NCI-H1694 treated with DMSO at 0.1 percent for 48 hours (cell line): ENCODE data around the gene SYT14.
"Not testable (repeated sequence)": the region's sequence is repeated elsewhere in the genome, so short reads cannot be mapped to it uniquely, and the experiment has no call there.

Experiments used
- DNase-seq: peaks from one replicate; lab custom pipeline; 2025; lab: John Stamatoyannopoulos, UW

The SYT14 gene

DNA sequence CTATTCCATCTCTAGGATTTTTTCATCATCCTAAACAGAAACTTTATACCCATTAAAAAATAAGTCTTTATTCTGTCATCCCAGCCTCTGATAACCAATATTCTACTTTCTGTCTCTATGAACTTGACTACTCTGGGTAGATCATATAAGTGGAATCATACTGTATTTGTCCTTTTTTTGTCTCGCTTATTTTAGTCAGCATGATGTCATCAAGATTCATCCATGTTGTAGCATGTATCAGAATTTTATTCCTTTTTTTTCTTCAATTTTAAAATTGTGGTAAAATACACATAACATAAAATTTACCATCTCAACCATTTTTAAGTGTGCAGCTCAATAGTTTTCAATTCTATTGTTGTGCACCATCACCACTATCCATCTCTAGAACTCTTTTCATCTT, 90.0 kb downstream of the SYT14 start:
- DNase-seq, result no peak

GRCh38 chr1:210031473-210031872, 93.5 kb downstream of the SYT14 start:
- no peak for DNase-seq

GRCh38 chr1:210043058-210043457, 105.0 kb downstream of the SYT14 start:
- DNase-seq, result no peak

- no peak for DNase-seq
Observed at GRCh38 chr1:210049616-210050015, 111.6 kb downstream of the SYT14 start.

- DNase-seq, result not testable (repeated sequence)
Observed at GRCh38 chr1:210050491-210050890, 112.5 kb downstream of the SYT14 start.

DNA sequence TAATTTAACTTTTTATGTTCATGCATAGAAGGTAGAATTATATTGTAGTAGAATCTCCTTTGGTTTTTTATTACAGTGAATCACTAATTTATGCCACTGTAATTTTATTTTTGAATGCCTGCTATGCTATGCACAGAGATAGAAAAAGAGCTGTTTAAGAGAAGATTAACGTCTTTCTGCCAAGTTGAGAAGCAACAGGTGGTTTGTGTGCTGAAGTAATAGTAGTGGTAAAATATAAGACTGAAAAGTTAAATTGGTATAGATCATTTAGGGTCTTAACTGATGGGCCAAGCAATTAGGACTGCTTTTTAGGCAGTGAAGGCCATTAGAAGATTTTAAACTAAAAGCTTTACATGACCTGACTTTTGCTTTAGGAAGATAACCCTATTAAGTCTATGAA, 115.1 kb downstream of the SYT14 start:
- no peak for DNase-seq

DNA sequence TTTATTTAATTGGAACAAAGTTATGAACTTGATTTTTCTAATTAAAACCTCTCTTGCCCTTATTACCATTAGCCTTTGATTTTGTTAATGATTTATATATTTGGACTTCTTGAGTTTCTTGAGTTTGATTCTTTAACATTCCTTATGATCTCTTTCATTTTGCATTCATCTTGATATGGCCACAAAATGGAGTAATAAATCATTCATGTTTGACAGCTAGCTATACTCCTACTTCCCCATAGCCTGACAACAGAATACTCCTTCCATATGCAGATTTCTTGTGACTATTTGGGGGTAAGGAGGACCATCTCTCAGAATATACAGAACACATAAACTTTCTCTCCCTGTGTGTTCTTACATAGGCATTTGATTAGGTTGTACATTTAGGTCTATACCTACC, 119.6 kb downstream of the SYT14 start:
- no peak for DNase-seq

DNA sequence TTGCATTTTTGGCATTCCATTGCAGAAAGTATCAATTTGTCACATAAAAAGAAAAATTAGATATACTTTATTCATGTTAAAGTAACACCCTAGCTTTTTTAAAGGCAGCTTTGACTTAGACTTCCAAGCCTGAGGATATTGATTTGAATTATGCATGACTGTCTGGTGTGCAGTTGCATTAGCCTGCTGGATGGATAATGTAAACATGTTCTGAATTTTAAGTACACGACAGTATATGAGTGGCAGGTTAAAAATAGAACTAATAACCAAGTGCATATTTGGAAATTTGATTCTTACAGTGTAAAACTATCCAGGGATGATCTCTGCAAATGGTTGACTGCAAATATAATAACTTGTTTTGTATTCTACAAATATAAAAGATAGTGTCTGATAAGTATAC, 124.0 kb downstream of the SYT14 start:
- no peak for DNase-seq

DNA sequence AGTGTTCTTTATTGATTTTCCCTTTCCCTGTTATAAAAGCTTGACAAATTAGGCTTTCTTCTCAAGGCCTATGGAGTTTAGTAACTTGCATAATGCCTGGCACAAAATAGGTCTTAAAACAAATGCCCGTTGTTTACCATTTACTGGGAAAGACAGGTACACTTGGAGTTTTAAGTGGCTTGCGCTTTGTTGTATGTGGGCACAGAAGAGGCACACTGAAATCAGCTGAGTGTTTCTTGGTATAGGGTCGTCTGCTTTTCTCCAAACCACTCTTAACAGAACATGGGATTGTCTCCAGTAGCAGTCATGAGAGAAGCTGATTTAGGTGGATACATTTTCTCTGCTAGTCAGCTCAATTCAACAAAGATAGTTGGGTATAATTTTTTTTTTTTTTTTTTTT, 132.5 kb downstream of the SYT14 start:
- no peak for DNase-seq

DNA sequence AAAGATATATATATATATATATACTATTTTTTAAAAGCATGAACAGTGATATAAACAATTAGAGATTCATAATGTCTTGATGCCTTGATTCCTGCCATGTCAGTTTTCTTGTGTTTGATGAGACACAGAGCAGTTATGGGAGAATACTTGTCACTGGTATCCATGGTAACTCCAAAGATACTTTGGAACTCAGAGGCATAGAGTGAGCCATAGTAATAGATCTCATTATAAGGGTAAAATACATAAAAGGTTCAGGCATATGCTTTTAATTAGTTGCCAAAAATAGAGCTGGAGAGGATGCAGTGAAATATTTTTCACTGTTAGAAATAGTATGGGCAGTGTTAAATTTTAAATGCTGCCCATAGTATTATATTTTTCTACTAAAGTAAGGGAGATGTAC, 134.1 kb downstream of the SYT14 start:
- peak; percentile 22 for DNase-seq

DNA sequence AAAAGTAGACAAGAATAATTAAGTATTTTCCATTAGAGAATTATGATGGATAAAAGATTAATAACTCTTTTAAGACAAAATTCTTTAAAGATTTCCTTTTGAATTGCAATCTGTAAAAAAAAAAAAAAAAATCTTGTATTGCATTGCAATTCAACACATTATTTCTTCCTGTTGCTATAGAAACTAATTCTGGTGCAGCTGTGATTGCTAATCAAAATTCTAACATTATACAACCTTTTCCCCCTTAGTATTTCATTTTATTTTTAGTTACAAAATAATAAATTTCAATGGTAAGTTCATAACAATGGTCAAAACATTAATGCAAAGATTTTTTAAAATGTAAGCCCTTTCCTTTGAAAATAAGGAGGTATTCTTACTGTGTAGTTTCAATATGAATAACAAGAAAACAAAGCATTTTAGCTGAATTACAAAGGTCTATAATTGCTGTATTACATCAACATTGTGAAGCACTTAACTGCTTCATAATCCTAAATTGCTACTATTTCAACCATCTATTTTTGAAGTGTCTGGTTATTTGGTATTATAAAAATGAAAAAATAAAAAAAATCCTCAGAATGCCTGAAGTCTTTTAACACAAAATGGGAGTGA, 135.0 kb downstream of the SYT14 start:
- no peak for DNase-seq

DNA sequence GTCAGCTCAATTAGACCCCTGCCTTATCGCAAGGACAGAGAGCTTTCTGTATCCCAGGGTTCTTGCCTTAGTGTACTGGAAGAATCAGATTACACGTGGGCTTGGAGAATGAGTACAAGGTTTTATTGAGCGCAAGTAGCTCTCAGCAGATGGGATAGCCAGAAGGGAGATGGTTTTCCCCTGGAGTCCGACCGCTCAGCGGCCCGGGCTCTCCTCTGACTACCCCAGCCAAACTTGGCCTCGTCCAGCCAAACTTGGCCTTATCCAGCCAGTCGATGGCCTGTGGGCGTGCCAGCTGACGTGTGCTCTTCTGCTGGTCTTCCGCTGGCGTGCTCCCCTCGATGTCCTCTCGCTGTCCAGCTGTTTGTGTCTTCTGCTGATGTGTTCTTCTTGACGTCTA, 136.9 kb downstream of the SYT14 start:
- no peak for DNase-seq

DNA sequence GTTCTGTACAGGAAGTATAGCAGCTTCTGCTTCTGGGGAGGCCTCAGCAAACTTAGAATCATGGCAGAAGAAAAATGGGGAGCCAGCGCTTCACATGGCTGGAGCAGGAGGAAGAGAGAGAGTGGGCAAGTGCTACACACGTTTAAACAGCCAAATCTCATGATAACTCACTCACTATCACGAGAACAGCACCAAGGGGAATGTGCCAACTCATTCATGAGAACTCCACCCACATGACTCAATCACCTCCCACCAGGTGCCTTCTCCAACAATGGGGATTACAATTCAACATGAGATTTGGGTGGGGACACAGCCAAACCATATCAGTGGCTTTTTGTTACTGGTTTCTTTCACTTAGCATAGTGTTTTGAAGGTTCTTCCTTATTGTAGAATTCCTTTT, 138.6 kb downstream of the SYT14 start:
- no peak for DNase-seq

DNA sequence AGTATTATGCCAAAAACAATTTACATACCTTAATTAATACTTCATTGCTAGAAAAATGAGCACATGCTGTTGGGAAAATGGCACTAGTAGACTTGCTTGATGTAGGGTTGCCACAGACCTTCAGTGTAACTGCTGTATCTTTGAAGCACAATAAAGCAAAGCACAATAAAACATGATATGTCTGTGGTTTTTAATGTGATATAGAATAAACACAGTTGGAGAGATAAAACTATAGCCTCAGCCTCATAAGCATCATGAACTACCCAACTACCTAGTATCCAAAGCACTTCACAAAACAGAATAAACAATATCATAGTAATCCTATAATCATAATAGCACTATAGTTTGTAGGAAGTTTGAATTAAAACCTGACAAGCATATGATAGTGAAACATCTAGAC, 143.5 kb downstream of the SYT14 start:
- DNase-seq, result no peak

- no peak for DNase-seq
Observed at GRCh38 chr1:210085359-210085758, 147.3 kb downstream of the SYT14 start.

DNA sequence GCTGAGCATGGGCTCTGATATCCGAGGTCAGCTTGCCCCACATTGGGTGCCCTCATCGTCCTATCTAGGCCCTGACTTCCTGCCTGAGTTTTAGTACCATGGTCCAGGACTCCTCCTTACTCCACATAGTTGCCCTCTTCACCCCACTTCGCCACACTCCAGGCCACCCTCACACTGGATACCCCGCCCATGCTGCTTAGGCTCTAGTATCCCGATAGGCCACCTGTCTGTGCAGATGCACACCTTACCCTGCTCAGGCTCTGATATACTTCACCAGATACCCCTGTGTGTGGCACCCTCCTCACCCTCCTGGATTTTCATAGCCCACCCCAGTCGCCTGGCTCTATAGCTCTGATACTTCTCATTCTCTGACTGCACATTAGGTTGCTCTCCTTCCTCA, 149.0 kb downstream of the SYT14 start:
- no peak for DNase-seq

GRCh38 chr1:210089855-210090254, 151.8 kb downstream of the SYT14 start:
- DNase-seq, result no peak

GRCh38 chr1:210092366-210092765, 154.3 kb downstream of the SYT14 start:
- DNase-seq, result no peak

GRCh38 chr1:210093461-210093860, 155.4 kb downstream of the SYT14 start:
- no peak for DNase-seq

DNA sequence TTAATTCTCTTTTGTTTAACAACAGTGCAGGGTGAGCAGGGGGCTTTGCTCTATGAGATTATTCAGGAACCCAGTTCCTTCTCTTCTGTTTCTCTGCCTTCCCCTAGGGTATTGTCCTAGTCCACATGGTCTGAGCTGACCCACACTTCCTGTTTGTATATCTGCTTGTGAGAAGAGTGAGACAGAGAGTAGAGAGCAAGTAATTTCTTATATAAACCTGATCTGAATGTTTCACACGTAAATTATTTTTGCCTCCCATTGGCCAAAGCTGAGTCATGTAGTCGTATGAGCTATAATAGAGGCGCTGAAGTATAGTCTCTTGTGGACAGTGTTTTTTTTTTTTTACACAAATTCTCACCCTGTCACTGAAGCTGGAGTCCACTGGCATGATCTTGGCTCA, 160.3 kb downstream of the SYT14 start:
- no peak for DNase-seq

- DNase-seq, result peak; percentile 66
Observed at GRCh38 chr1:210099921-210100320, 161.9 kb downstream of the SYT14 start.

DNA sequence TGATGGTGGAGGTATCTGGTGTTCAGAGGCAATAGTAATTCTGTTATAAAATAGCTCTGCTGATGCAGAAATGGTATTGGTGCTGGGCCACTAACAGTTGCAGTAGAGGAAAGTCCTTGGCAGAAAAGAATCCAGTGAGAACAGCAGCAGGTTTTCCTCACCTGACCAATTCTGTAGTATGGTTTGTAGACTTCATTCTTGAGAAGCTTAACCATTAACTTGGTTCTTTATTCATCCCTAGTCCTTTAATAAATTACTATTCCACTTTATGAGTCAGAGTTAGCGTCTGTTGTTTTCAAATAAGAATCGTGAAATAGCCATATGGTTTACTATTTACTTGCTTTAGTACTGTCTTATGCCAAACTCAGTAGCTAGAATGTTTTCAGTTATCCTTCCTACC, 166.1 kb downstream of the SYT14 start:
- peak; percentile 53 for DNase-seq

DNA sequence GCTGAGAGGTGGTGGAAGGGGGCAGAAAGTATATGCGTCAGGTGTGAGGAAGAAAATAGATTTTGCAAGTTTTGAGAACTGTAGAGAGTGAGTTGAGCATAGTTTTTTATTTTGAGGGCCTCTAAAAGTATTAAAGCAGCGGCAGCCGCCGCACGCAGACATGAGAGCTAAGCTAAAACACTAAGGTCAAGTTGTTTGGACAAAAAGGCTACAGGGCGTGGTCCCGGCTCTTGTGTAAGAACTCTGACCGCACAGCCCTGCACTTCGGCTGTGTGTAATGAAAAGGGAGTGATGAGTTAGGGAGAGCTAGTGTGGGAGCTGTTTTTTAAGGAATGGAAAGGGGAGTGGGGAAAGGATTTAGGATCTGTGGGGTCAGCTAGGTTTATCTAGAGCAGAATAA, 174.9 kb downstream of the SYT14 start:
- DNase-seq, result not testable (repeated sequence)

GRCh38 chr1:210117198-210117597, 179.2 kb downstream of the SYT14 start:
- DNase-seq, result no peak

GRCh38 chr1:210117681-210118170, 179.7 kb downstream of the SYT14 start:
- no peak for DNase-seq
